WTC11 (cell line): ENCODE results near the gene CENPU. TPM values are rescaled to one million over a fixed set of nuclear protein-coding genes. Genes with fewer than 3 reads are reported as not detected.

Experiments
- ATAC-seq: fragments of 200-7000 bp; cut with Tn5 transposase; 2 replicates; pipeline ENCODE4 v1.10.0; 2021; ENCODE audit warnings: mild to moderate bottlenecking, moderate library complexity
- CTCF ChIA-PET: fragments of 300-600 bp; sonication (Branson Sonifier 250); formaldehyde crosslinking; loops from one replicate; lab custom pipeline; 2021; ENCODE audit warnings: antibody characterized with exemption; lab: Charles Lee
- POLR2A ChIA-PET: fragments of 350-600 bp; sonication (Branson Sonifier 250); formaldehyde crosslinking; loops from one replicate; lab custom pipeline; 2021; ENCODE audit warnings: antibody characterized with exemption; lab: Charles Lee
- DNase-seq: peaks from one replicate; pipeline ENCODE4 v3.0.0; 2021; ENCODE audit warnings: low spot score
- H3K27ac Mint-ChIP-seq: 2 replicates; pipeline ENCODE4 v1.8.0; 2021; ENCODE audit warnings: mixed read lengths
- H3K27me3 Mint-ChIP-seq: 2 replicates; pipeline ENCODE4 v1.8.0; 2021; ENCODE audit warnings: low read depth, mild to moderate bottlenecking, moderate library complexity, mixed read lengths
- H3K36me3 Mint-ChIP-seq: 2 replicates; pipeline ENCODE4 v1.8.0; 2021; ENCODE audit warnings: mixed read lengths
- H3K4me1 Mint-ChIP-seq: 2 replicates; pipeline ENCODE4 v1.8.0; 2022; ENCODE audit warnings: mixed read lengths
- H3K4me3 Mint-ChIP-seq: 2 replicates; pipeline ENCODE4 v1.8.0; 2021; ENCODE audit warnings: mild to moderate bottlenecking, moderate library complexity, mixed read lengths
- H3K9me3 Mint-ChIP-seq: 2 replicates; pipeline ENCODE4 v1.8.0; 2021; ENCODE audit warnings: mixed read lengths
- ARID4B ChIP-seq: sonication (generic); formaldehyde crosslinking; IDR thresholded peaks from 2 replicates; pipeline ENCODE4 v1.8.0; 2023; ENCODE audit warnings: missing genetic modification reagents, mild to moderate bottlenecking, borderline replicate concordance
- ATF1 ChIP-seq: sonication (generic); formaldehyde crosslinking; IDR thresholded peaks from 2 replicates; pipeline ENCODE4 v1.8.1; 2023; ENCODE audit warnings: mild to moderate bottlenecking, moderate library complexity, missing genetic modification reagents
- CTCF ChIP-seq: fragments of 200-600 bp; IDR thresholded peaks from 2 replicates; pipeline ENCODE4 v1.8.0; 2022; ENCODE audit warnings: antibody characterized with exemption
- E2F1 ChIP-seq: sonication (generic); formaldehyde crosslinking; IDR thresholded peaks from 2 replicates; pipeline ENCODE4 v1.8.0; 2022; ENCODE audit warnings: mild to moderate bottlenecking, missing genetic modification reagents
- EMX1 ChIP-seq: fragments of 250-450 bp; sonication (Bioruptor Pico); IDR thresholded peaks from 2 replicates; pipeline ENCODE4 v1.8.0; 2021; ENCODE audit warnings: mild to moderate bottlenecking
- ERG ChIP-seq: fragments of 250-450 bp; sonication (Bioruptor Pico); IDR thresholded peaks from 2 replicates; pipeline ENCODE4 v1.8.0; 2021; ENCODE audit warnings: mild to moderate bottlenecking
- ETV6 ChIP-seq: sonication (generic); formaldehyde crosslinking; IDR thresholded peaks from 2 replicates; pipeline ENCODE4 v1.8.1; 2022; ENCODE audit warnings: mild to moderate bottlenecking, missing genetic modification reagents
- GABPB1 ChIP-seq: sonication (generic); formaldehyde crosslinking; IDR thresholded peaks from 2 replicates; pipeline ENCODE4 v1.8.1; 2023; ENCODE audit warnings: mild to moderate bottlenecking, missing genetic modification reagents
- HMGXB4 ChIP-seq: sonication (generic); formaldehyde crosslinking; IDR thresholded peaks from 2 replicates; pipeline ENCODE4 v1.8.1; 2023; ENCODE audit warnings: mild to moderate bottlenecking, moderate library complexity, missing genetic modification reagents
- MLX ChIP-seq: sonication (generic); formaldehyde crosslinking; IDR thresholded peaks from 2 replicates; pipeline ENCODE4 v1.8.1; 2023; ENCODE audit warnings: mild to moderate bottlenecking, missing genetic modification reagents, moderate library complexity
- MXD4 ChIP-seq: fragments of 250-450 bp; sonication (Bioruptor Pico); IDR thresholded peaks from 2 replicates; pipeline ENCODE4 v1.8.0; 2021; ENCODE audit warnings: mild to moderate bottlenecking, moderate library complexity, borderline replicate concordance
- NFATC4 ChIP-seq: fragments of 250-450 bp; sonication (Bioruptor Pico); IDR thresholded peaks from 2 replicates; pipeline ENCODE4 v1.9.0; 2021; ENCODE audit warnings: mild to moderate bottlenecking
- NFE2L1 ChIP-seq: sonication (generic); formaldehyde crosslinking; IDR thresholded peaks from 2 replicates; pipeline ENCODE4 v1.8.1; 2023; ENCODE audit warnings: missing genetic modification reagents
- NR3C1 ChIP-seq: sonication (generic); formaldehyde crosslinking; conservative IDR thresholded peaks from 2 replicates; pipeline ENCODE4 v1.8.1; 2023; ENCODE audit warnings: low read depth, mild to moderate bottlenecking, missing genetic modification reagents
- OVOL2 ChIP-seq: fragments of 250-450 bp; sonication (Bioruptor Pico); IDR thresholded peaks from 2 replicates; pipeline ENCODE4 v1.9.0; 2021; ENCODE audit warnings: mild to moderate bottlenecking, borderline replicate concordance
- PREB ChIP-seq: sonication (generic); formaldehyde crosslinking; IDR thresholded peaks from 2 replicates; pipeline ENCODE4 v1.8.1; 2022; ENCODE audit warnings: mild to moderate bottlenecking, missing genetic modification reagents, moderate library complexity, borderline replicate concordance
- PRRX2 ChIP-seq: fragments of 250-450 bp; sonication (Bioruptor Pico); IDR thresholded peaks from 2 replicates; pipeline ENCODE4 v1.8.0; 2021; ENCODE audit warnings: mild to moderate bottlenecking
- STAT6 ChIP-seq: sonication (generic); formaldehyde crosslinking; conservative IDR thresholded peaks from 2 replicates; pipeline ENCODE4 v1.8.1; 2023; ENCODE audit warnings: mild to moderate bottlenecking, low read depth, missing genetic modification reagents, moderate library complexity
- TCF7 ChIP-seq: sonication (generic); formaldehyde crosslinking; IDR thresholded peaks from 2 replicates; pipeline ENCODE4 v1.8.0; 2022; ENCODE audit warnings: mild to moderate bottlenecking, low read depth, missing genetic modification reagents, moderate library complexity
- ZNF138 ChIP-seq: sonication (generic); formaldehyde crosslinking; conservative IDR thresholded peaks from 2 replicates; pipeline ENCODE4 v1.8.1; 2022; ENCODE audit warnings: mild to moderate bottlenecking, moderate library complexity, missing genetic modification reagents
- ZNF232 ChIP-seq: sonication (generic); formaldehyde crosslinking; IDR thresholded peaks from 2 replicates; pipeline ENCODE4 v1.8.0; 2022; ENCODE audit warnings: mild to moderate bottlenecking, missing genetic modification reagents
- ZNF263 ChIP-seq: sonication (generic); formaldehyde crosslinking; IDR thresholded peaks from 2 replicates; pipeline ENCODE4 v1.8.1; 2022; ENCODE audit warnings: low read depth, mild to moderate bottlenecking, moderate library complexity, missing genetic modification reagents
- total RNA-seq: library from RNA; stranded (reverse); gene quantifications from 3 replicates; pipeline ENCODE4 v1.2.3, GENCODE V29; 2021

CENPU gene
- total RNA-seq, 1 experiment from 2014 or later = 60.5 TPM

GRCh38 chr4:184744236-184744635 lies 10.3 kb upstream of the CENPU start (continued):
- TF ChIP-seq ERG (no peak), EMX1 (no peak), ZNF138 (CRISPR knock-in tag) (no peak)

- ATAC-seq (no peak), DNase-seq (no peak)
- H3K4me3 Mint-ChIP-seq = no peak overlapping the region
- POLR2A ChIA-PET = no interaction called here
- no peak overlapping the region for H3K27ac Mint-ChIP-seq
- H3K4me1 Mint-ChIP-seq = peaks cover 29% of the 10 kb centered on the region
- H3K9me3 Mint-ChIP-seq = peaks cover 31% of the 10 kb centered on the region
- peaks cover 35% of the 10 kb centered on the region for H3K36me3 Mint-ChIP-seq
- CTCF ChIA-PET = interaction anchor here (0.6 to 1.0 kb wide), 2 partner anchors 11 to 240 kb away, joined by 3 read pairs; no protein-coding TSS in a partner anchor
- TF ChIP-seq TCF7 (no peak), GABPB1 (CRISPR knock-in tag) (no peak), MLX (CRISPR knock-in tag) (no peak), ZNF263 (CRISPR knock-in tag) (no peak), ATF1 (CRISPR knock-in tag) (no peak), HMGXB4 (CRISPR knock-in tag) (no peak), NR3C1 (CRISPR knock-in tag) (no peak), ETV6 (CRISPR knock-in tag) (no peak), NFATC4 (CRISPR knock-in tag) (no peak), MXD4 (CRISPR knock-in tag) (no peak), E2F1 (no peak), CTCF (no peak), PRRX2 (no peak), STAT6 (CRISPR knock-in tag) (no peak), ZNF232 (CRISPR knock-in tag) (no peak), NFE2L1 (CRISPR knock-in tag) (no peak), ARID4B (CRISPR knock-in tag) (no peak), OVOL2 (no peak), EMX1 (no peak), PREB (CRISPR knock-in tag) (no peak)
- peaks cover 16% of the 10 kb centered on the region for H3K27me3 Mint-ChIP-seq
Observed at GRCh38 chr4:184743650-184744049, 9.8 kb upstream of the CENPU start.
